Measurements from ENCODE around the gene CD2.

DNA sequence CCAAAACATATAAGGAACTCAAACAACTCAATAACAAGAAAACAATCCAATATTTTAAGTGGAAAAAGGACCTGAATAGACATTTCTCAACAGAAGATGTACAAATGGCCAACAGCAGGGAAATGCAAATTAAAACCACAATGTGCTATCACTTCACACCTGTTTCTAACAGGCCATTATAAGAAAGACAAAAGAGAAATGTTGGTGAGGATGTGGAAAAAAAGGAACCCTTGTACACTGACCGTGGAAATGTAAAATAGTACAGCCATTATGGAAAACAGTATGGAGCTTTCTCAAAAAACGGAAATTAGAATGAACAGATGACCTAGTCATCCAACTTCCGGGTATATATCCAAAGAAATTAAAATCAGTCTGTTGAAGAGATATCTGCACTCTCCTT lies 37.8 kb upstream of the CD2 start:
- TF ChIP-seq, protein P1, sequence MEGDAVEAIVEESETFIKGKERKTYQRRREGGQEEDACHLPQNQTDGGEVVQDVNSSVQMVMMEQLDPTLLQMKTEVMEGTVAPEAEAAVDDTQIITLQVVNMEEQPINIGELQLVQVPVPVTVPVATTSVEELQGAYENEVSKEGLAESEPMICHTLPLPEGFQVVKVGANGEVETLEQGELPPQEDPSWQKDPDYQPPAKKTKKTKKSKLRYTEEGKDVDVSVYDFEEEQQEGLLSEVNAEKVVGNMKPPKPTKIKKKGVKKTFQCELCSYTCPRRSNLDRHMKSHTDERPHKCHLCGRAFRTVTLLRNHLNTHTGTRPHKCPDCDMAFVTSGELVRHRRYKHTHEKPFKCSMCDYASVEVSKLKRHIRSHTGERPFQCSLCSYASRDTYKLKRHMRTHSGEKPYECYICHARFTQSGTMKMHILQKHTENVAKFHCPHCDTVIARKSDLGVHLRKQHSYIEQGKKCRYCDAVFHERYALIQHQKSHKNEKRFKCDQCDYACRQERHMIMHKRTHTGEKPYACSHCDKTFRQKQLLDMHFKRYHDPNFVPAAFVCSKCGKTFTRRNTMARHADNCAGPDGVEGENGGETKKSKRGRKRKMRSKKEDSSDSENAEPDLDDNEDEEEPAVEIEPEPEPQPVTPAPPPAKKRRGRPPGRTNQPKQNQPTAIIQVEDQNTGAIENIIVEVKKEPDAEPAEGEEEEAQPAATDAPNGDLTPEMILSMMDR (IDR thresholded peaks at IDR 0.05), result no peak
- TF ChIP-seq POLR2A (IDR thresholded peaks at IDR 0.05), result no peak

Measured in transverse colon (tissue), 3 donors.